BJ (cell line): Measurements from ENCODE around the gene LRRN3. TPM values are rescaled to one million over a fixed set of nuclear protein-coding genes. Genes with fewer than 3 reads are reported as not detected.
A peak's percentile ranks its signal among the peaks of the same experiment; 100 is the strongest.

Experiments
- CTCF ChIA-PET: fragments of 350-600 bp; formaldehyde crosslinking; extraction: SDS; loops from one replicate; lab custom pipeline; 2021; ENCODE audit warnings: antibody characterized with exemption, inconsistent platforms; lab: Yijun Ruan, JAX
- POLR2A ChIA-PET: fragments of 300-600 bp; sonication (Branson Sonifier 250); formaldehyde crosslinking; extraction: SDS; loops from one replicate; lab custom pipeline; 2021; ENCODE audit warnings: antibody characterized with exemption; lab: Charles Lee
- DNase-seq: peaks from one replicate; pipeline ENCODE4 v3.0.0-alpha.2; 2011; ENCODE audit warnings: low read depth
- H3K27me3 ChIP-seq: 2 replicates; pipeline ENCODE4 v1.6.0; 2011; ENCODE audit warnings: low read length; ENCODE audit not compliant: control insufficient read depth, insufficient read depth
- H3K36me3 ChIP-seq: 2 replicates; pipeline ENCODE4 v1.5.1; 2011; ENCODE audit warnings: low read length; ENCODE audit not compliant: control insufficient read depth, insufficient read depth
- H3K4me3 ChIP-seq: 2 replicates; pipeline ENCODE4 v1.5.1; 2011; ENCODE audit warnings: low read depth, mild to moderate bottlenecking, control low read depth, low read length
- polyA minus RNA-seq: library from RNA; depleted of rRNA, polyadenylated mRNA; stranded (reverse); fragments of >200 nt; gene quantifications from 2 replicates; pipeline ENCODE4 v1.2.3, GENCODE V29; 2011; rRNA and poly(A)+ RNA removed
- polyA plus RNA-seq: library from polyadenylated mRNA; depleted of rRNA; stranded (reverse); fragments of >200 nt; gene quantifications from 2 replicates; pipeline ENCODE4 v1.2.3, GENCODE V29; 2011; rRNA removed
- TF ChIP-seq, protein P1 (sequence below): IDR thresholded peaks from 2 replicates; pipeline ENCODE4 v1.5.1; 2011; ENCODE audit warnings: low read depth, mild to moderate bottlenecking, control low read depth, inconsistent platforms, low read length, moderate library complexity; ENCODE audit not compliant: insufficient read depth

The LRRN3 gene
- polyA plus RNA-seq (7.2 and 12.7 TPM in 2 replicates), polyA minus RNA-seq (3.3 and 5.2 TPM in 2 replicates)

DNA sequence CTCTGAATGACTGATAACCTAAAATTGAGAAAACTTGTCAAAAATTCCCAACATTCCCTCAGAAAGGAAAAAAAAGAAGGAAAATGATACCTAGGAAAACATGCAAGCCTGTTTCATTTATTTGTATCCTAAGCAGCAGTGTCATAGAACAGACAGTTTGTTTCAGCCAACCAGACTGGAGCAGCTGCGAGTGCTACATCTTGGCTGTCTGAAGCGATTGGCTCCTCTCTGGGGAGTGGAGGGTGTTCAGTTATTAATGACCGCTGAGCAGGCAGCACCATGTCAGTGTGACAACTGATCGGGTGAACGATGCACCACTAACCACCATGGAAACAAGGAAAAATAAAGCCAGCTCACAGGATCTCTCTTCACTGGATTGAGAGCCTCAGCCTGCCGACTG, at the start of gene LRRN3:
TSS of gene LRRN3 (plus strand) at position 282 of the 400 bp plus-strand sequence. CDS start 31,646 bp downstream, outside the sequence.
- no peak for DNase-seq
- POLR2A ChIA-PET, result no interaction called here
- no peaks in the 10 kb centered on the region for H3K27me3 ChIP-seq
- no peaks in the 10 kb centered on the region for H3K36me3 ChIP-seq
- peak within 1 kb of the TSS; percentile 38 for H3K4me3 ChIP-seq
- CTCF ChIA-PET, result interaction anchor here (1.0 to 1.4 kb wide), 2 partner anchors 285 to 397 kb away, joined by 3 read pairs; no protein-coding TSS in a partner anchor
- TF ChIP-seq, protein P1, sequence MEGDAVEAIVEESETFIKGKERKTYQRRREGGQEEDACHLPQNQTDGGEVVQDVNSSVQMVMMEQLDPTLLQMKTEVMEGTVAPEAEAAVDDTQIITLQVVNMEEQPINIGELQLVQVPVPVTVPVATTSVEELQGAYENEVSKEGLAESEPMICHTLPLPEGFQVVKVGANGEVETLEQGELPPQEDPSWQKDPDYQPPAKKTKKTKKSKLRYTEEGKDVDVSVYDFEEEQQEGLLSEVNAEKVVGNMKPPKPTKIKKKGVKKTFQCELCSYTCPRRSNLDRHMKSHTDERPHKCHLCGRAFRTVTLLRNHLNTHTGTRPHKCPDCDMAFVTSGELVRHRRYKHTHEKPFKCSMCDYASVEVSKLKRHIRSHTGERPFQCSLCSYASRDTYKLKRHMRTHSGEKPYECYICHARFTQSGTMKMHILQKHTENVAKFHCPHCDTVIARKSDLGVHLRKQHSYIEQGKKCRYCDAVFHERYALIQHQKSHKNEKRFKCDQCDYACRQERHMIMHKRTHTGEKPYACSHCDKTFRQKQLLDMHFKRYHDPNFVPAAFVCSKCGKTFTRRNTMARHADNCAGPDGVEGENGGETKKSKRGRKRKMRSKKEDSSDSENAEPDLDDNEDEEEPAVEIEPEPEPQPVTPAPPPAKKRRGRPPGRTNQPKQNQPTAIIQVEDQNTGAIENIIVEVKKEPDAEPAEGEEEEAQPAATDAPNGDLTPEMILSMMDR, result no peak

GRCh38 chr7:111041577-111041976, 49.4 kb upstream of the LRRN3 start:
- CTCF ChIA-PET, result no interaction called here
- Histone ChIP-seq H3K4me3 (no peak overlapping the region), H3K36me3 (no peaks in the 10 kb centered on the region), H3K27me3 (no peaks in the 10 kb centered on the region)
- no peak for DNase-seq
- POLR2A ChIA-PET, result no interaction called here
- TF ChIP-seq, protein P1, result no peak

GRCh38 chr7:111042842-111043241, 48.1 kb upstream of the LRRN3 start:
- Histone ChIP-seq H3K27me3 (no peaks in the 10 kb centered on the region), H3K4me3 (no peak overlapping the region), H3K36me3 (no peaks in the 10 kb centered on the region)
- TF ChIP-seq, protein P1, result no peak
- CTCF ChIA-PET, result interaction anchor here (1.1 kb wide), 1 partner anchor 11 kb away, joined by 3 read pairs; no protein-coding TSS in a partner anchor
- no peak for DNase-seq
- POLR2A ChIA-PET, result no interaction called here

DNA sequence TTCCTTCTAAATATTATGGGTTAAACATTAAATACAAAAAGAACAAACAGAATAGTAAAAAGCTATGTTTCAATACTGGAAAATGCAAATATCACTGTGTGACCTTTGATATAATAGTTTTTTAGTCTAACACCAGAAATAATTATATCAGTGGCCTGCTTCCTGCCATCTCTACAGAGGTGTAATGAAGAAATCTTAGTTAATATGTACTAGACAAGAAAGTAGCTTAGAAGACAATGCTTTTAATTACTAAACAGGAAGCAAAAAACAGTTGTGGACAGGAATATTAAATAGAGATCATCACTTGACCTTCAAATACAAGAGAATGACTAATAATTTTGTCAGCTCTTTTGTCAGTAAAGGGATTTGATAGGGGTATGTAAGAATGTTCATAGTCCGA, 47.4 kb upstream of the LRRN3 start:
- DNase-seq, result no peak
- POLR2A ChIA-PET, result no interaction called here
- H3K27me3 ChIP-seq, result no peaks in the 10 kb centered on the region
- H3K36me3 ChIP-seq, result no peaks in the 10 kb centered on the region
- H3K4me3 ChIP-seq, result no peak overlapping the region
- TF ChIP-seq, protein P1, result no peak
- CTCF ChIA-PET, result no interaction called here

- Histone ChIP-seq H3K27me3 (no peaks in the 10 kb centered on the region), H3K4me3 (no peak overlapping the region), H3K36me3 (no peaks in the 10 kb centered on the region)
- ChIA-PET POLR2A (no interaction called here), CTCF (no interaction called here)
- no peak for DNase-seq
- TF ChIP-seq, protein P1, result no peak
These were observed 45.5 kb upstream of the LRRN3 start for GRCh38 chr7:111045449-111045848.
